HL-60 (cell line): ENCODE data around the gene DMAP1.

Experiments used
- GABPA ChIP-seq: IDR thresholded peaks from 2 replicates; pipeline ENCODE4 v1.6.1; 2012; ENCODE audit warnings: low read depth
- POLR2AphosphoS5 ChIP-seq: IDR thresholded peaks from 2 replicates; pipeline ENCODE4 v1.6.1; 2012; ENCODE audit warnings: low read depth
- SPI1 ChIP-seq: IDR thresholded peaks from 2 replicates; pipeline ENCODE4 v1.6.1; 2012; ENCODE audit warnings: low read depth, mild to moderate bottlenecking, borderline replicate concordance
- TF ChIP-seq, protein P1 (sequence below): IDR thresholded peaks from one replicate; pipeline ENCODE4 v1.5.1; 2011; ENCODE audit warnings: low read length, control low read depth, inconsistent platforms; ENCODE audit not compliant: insufficient read depth

DNA sequence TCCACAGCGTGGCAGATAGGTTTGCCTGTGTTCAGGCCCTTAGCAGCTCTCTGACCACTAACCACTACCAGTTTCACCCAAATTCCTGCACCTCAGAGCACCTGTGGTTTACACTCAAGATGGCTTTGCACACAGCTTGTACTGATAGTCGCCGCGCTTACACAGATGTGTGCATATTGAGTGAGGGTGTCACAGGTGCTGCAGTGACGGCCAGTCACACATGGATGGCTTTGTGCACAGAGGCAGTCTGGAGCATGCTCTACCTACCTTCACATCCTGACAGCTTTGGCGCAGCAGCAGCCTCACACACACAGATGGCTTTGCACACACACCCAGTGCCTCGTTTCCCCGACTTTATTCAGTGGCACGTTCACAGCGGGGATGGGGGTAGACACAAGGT, 7.5 kb downstream of the DMAP1 start:
- TF ChIP-seq, protein P1, sequence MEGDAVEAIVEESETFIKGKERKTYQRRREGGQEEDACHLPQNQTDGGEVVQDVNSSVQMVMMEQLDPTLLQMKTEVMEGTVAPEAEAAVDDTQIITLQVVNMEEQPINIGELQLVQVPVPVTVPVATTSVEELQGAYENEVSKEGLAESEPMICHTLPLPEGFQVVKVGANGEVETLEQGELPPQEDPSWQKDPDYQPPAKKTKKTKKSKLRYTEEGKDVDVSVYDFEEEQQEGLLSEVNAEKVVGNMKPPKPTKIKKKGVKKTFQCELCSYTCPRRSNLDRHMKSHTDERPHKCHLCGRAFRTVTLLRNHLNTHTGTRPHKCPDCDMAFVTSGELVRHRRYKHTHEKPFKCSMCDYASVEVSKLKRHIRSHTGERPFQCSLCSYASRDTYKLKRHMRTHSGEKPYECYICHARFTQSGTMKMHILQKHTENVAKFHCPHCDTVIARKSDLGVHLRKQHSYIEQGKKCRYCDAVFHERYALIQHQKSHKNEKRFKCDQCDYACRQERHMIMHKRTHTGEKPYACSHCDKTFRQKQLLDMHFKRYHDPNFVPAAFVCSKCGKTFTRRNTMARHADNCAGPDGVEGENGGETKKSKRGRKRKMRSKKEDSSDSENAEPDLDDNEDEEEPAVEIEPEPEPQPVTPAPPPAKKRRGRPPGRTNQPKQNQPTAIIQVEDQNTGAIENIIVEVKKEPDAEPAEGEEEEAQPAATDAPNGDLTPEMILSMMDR: no peak
- TF ChIP-seq GABPA: no peak
- TF ChIP-seq SPI1: no peak
- no peak for TF ChIP-seq POLR2AphosphoS5
